GM19099 (cell line): ENCODE data around the gene HCN3.

Experiments used
- POLR2A ChIP-seq: IDR thresholded peaks from 3 replicates; pipeline ENCODE4 v1.6.1; 2011; ENCODE audit warnings: low read depth; ENCODE audit not compliant: insufficient read length; ENCODE audit errors: extremely low read depth

Gene HCN3

DNA sequence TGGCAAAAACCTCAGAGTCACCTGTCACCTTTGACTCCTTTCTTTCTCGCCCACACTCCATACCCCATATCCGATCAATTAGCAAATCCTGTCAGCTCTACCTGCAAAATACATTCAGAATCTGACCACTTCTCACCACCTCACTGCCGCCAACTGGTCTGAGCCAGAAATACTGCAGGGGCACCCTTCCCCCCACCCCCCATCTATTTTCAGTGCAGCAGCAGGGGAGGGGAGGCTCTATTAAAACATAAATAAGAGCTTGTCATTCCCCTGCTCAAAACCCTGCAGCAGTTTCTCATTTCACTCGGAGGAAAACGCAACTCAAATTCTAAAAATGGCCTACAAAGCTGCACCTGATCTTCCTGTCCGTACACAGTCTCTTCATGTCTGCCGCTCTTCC is 20.1 kb downstream of the HCN3 start:
- TF ChIP-seq POLR2A = no peak

DNA sequence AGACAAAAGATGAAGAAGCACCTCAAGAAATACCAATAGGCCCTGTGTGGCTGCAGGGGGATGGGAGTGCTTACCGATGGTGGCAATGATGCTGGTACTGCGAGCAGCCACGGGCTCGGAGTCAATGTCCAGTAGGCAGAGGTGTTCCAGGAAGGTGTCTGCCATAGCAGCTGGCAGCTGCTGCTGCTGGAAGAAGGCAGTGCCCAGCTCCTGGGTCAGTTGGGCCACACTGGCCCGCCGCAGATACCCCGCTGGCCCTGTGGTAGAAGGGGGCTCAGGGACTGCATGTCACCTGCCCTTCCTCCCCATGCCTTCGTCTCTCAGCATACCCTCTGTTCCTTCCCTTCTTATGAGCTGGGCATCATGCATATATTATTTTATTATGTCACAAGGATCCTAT is 22.8 kb downstream of the HCN3 start:
- no peak for TF ChIP-seq POLR2A

DNA sequence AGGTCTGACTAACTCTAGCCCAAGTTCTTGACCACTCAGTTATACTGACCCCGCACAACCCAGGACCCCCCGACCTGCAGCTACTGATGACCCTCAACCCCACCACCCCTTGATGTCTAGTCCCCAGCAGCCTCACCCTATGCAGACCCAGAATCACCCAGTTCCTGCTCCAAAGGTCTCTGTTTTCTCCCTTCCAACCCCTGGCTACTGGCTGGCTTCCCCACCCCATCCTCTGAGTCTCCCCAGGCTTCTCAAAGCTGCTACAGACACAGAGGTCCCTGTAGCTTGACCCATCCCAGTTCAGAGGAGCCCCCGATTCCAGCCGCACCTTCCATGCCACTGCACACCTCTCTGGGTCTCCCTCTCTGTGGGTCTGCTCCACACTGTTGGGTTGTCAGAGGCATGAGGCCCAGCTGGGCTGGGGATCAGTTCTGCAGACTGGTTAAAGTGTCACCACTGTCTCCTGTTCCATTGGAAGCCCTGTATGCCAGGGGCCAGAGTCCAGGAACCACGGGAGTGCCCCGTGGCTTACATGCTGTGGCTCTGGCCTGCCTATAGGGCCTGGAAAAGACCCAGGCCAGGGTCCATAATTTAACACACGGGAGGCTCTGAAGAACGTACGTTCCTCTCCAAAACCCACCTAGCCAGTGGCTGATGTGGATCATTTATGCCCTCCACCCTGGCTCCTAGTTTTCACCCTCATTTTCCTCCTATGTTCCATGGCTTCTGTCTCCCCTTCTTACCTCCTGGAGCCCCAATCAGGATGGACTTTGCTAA is 23.5 kb downstream of the HCN3 start:
- TF ChIP-seq POLR2A = no peak

DNA sequence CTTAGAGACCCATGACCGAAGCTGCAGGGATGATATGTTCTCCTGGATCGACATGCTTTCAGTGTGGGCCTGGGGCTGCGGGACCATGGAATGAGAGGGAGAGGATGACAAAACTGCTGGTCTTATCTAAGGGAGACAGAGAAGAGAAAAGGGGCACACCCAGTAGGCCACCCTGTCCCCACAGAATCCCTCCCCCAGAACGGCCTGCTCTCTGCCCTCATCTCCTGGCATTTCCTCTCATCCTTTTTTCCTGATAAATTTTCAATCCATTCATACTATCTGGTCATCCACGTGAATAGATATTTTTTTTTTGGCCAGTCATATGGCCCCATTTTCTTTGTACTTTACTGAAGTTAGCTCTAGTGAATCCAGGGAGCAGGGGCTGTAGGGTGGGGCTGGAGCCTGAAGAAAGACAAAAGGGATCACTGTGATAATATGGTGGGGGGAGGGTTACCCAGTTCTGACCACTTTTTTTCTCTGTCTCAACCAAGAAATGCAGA is 24.1 kb downstream of the HCN3 start, which contains the start of gene PKLR:
Gene PKLR (minus strand): TSS at position 97 of the 500 bp plus-strand sequence. CDS start 43 bp downstream, at position 54.
- no peak for TF ChIP-seq POLR2A

DNA sequence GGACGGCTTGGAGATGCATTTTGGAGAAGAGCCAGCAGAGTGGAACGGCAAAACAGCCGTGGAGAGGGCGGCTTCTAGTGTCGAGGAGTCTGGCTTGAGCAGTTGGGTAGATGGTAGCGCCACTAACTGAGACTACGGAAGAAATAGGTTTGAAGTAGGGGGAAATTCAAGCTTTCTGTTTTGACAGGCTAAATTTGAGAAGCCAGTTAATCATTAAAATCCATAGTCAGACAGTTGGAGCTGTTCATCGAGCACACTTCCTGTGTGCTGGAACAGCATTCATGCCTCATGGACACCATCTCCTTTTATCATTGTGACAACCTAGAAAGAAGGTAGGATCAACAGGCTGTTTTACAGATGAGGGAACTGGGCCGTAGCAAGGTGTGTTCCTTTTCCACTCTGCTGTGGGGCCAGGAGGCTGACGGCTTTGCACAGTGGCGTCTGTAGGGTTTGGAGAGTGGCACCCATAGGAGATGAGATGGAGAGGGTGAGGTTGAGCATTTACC is 27.3 kb downstream of the HCN3 start:
- peak; percentile 69 for TF ChIP-seq POLR2A

DNA sequence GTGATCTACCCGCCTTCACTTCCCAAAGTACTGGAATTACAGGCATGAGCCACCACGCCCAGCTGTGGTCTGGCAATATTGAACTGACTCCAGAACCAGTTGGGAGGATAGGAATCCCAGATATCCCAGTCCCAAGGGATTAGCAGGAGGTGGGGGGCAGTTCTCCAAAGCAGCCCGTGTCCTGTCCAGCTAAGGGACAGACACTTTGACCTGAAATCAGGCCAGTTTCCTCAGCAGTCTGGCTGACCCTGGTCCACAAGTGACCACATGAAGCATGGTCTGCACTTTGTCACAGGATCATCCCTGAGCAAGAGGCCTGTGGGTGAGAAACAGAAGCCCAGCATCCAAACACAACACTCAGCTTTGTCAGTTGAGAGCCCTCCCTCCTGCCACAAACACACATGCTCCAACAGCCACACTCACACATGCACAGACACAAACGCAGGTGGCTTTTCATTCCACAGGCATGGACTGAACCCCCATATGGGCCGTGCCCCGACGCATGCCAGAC is 28.7 kb downstream of the HCN3 start:
- no peak for TF ChIP-seq POLR2A

DNA sequence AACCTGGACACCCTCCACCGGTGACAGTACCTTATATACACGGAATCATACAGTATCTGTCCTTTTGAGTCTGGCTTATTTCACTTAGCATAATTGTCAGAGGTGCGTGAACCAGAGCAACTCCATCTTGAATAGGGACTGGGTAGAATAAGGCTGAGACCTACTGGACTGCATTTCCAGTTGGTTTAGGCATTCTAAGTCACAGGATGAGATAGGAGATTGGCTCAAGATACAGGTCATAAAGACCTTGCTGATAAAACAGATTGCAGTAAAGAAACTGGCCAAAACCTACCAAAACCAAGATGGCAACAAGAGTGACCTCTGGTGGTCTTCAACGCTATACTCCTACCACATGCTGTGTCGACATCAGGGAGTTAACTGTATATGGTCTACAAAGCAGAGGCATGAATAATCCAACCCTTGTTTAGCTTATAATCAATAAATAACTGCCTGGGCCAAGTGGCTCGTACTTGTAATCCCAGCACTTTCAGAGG is 30.0 kb downstream of the HCN3 start:
- no peak for TF ChIP-seq POLR2A

DNA sequence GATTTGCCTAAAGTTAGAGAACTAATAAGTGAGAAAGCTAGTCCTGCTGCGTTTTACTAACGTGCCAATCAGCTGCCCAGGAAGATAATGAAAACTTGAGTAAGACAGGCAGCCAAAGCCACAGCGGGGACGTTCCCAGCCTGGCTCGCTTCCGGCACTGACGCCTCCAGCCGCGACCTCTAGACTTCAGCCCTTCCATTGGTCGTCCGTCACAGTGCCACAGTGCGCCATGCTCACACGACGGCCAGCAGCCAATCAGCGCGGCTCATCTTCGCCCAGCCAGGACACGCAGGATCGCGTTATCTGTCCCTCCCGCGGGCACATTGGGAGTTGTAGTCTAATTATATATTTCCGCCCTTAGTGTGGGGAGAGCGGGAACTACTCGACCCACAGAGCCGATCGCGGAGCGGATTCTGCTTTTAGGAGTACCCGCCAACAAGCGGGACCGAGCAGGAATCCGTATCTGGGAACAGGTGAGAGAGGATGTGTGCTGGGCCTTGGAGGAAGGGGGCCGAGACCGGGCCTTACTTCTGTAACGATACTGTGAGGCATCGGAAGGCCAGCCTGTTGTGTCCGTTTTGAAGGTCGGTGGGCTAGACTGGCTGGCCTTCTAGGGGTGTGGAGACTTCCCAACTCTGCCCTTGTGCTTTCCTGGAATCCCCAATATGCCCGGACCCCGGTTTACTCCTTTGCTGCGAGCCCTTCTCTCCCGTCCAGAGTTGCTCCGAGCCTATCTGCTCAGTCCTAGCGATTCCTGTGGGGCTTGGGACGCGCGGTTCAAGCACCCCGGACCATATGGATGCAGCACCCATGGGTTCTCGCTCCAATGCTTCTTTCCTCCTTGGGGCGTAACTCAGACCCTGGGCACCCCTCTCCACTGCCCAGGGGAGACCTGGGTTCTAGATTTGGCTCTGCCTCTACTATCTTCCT is 31.5 kb downstream of the HCN3 start, which contains the start of gene FDPS:
Gene FDPS (plus strand): TSS at position 374 of the 930 bp plus-strand sequence. CDS start 924 bp downstream, outside the sequence.
- peak; percentile 72 for TF ChIP-seq POLR2A

DNA sequence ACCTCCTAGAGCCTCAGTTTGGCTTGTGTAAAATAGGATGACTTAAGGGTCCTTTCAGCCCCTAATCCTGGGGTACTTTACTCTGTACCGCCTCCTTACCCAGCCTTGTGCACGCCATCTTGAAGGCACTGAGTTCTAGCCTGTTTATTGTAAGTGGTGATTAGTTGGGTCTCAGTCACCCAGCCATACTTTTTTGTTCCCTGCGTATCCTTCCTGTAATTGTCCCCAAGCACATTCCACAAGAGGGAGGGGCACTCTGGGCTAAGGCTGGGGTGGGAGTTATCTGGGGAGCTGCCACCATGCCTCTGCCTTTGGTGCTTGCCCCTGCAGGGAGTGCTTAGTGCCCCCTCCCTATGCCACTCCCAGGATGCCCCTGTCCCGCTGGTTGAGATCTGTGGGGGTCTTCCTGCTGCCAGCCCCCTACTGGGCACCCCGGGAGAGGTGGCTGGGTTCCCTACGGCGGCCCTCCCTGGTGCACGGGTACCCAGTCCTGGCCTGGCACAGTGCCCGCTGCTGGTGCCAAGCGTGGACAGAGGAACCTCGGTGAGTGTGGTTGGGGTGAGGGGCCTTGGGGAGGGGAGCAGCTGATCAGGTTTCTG is 32.3 kb downstream of the HCN3 start:
- TF ChIP-seq POLR2A = peak; percentile 36

DNA sequence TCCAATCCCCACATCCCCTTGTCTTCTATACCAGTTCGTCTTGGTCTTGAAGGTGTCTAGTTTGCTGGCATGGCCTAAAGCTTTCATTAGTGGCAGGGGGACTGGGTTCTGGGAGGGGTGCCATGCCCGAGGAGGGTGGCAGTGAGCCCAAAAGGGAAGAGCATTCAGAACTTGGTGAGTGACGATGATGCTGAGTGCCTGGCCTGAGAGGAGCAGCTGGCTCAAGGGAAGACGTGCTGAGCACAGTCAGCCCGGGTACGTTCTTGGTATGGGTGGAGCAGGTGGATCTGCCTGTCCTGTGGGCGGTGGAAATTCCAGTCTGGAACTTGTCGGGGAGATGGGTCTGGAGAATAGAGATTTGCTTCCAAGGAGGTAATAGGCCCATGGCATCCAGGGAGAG is 36.0 kb downstream of the HCN3 start:
- no peak for TF ChIP-seq POLR2A

DNA sequence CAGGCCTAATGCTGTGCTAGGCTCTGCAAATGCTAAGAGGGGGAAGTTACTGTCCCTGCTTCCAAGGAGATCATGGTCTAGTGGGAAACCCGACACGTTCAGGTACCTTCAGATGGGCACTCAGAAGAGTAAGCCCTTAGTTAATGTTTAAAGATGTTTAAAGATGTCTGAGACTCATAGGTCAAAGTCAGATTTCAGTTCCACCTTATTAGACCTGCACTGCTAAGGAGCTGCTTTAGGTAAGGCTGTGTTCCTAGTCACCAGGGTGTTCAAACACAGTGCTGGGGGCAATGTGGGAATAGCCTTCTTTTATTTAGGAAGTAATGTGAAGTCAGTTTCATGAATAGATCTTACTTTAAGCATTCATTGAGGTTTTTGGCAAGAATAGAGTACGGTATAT is 39.7 kb downstream of the HCN3 start:
- no peak for TF ChIP-seq POLR2A

DNA sequence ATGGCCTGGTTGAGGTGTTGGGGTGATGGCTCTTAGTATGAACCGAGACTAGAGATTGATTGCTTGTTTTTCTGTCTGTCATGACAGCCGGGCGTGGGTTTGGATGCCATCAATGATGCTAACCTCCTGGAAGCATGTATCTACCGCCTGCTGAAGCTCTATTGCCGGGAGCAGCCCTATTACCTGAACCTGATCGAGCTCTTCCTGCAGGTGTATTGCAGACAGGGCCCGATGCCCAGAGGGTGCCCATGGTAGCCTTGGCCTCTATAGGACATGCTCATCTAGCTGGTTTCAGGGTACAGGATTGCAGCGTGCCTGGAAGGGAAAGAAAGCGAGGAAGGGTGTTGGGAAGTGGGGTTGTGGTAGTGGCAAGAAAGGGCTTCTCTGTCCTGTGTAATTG is 40.8 kb downstream of the HCN3 start:
- peak; percentile 8 for TF ChIP-seq POLR2A

DNA sequence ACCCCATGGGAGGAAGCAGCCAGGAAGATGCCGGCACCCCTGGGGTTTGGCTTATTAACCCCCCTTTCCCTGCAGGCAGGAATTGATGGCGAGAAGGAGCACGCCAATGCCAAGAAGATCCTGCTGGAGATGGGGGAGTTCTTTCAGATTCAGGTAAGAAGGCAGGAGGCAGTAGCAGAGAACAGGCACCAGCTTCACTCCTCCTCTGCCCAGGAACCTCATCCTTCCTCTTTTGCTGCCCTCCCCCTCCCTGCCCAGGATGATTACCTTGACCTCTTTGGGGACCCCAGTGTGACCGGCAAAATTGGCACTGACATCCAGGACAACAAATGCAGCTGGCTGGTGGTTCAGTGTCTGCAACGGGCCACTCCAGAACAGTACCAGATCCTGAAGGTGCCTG is 42.3 kb downstream of the HCN3 start:
- TF ChIP-seq POLR2A = no peak

DNA sequence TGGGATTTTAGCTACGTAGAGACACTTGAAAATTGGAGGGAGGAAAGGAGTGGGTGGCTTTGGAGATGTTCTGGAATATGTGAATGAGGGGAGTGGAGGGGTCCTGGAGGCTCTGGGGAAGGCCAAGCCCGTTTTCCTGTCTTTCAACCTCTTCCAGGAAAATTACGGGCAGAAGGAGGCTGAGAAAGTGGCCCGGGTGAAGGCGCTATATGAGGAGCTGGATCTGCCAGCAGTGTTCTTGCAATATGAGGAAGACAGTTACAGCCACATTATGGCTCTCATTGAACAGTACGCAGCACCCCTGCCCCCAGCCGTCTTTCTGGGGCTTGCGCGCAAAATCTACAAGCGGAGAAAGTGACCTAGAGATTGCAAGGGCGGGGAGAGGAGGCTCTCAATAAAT is 43.0 kb downstream of the HCN3 start:
- no peak for TF ChIP-seq POLR2A
